PC-3 (cell line): ENCODE results near the gene NBAS.

Experiments
- EZH2 ChIP-seq: fragments of 300-600 bp; sonication (generic); IDR thresholded peaks from one replicate; pipeline ENCODE4 v1.6.1; 2017; ENCODE audit warnings: antibody characterized with exemption, mild to moderate bottlenecking, low read length; ENCODE audit not compliant: unreplicated experiment
- TF ChIP-seq, protein P1 (sequence below): fragments of 300-600 bp; sonication (generic); conservative IDR thresholded peaks from 2 replicates; pipeline ENCODE4 v1.5.1; 2017; ENCODE audit warnings: antibody characterized with exemption, low read depth, mild to moderate bottlenecking, low read length

DNA sequence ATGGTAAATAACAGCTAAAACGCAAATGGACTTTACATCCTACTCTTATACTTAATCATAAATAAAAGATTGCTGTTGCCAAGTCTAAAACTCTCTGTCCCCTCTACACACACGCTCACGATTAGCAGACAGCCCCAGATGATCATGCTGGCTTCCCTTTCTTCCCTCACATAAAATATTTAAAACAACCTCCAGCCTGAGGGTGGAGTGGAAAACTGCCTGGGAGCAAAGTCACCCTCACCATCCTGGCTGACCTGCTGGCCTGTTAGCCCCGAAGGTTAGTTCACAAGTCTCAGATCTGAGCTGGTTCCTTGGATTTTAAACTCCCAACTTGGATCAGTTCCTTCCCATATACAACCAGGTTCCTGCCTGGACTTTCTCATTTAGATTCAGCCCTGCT lies 288.2 kb downstream of the NBAS start:
- TF ChIP-seq, protein P1, sequence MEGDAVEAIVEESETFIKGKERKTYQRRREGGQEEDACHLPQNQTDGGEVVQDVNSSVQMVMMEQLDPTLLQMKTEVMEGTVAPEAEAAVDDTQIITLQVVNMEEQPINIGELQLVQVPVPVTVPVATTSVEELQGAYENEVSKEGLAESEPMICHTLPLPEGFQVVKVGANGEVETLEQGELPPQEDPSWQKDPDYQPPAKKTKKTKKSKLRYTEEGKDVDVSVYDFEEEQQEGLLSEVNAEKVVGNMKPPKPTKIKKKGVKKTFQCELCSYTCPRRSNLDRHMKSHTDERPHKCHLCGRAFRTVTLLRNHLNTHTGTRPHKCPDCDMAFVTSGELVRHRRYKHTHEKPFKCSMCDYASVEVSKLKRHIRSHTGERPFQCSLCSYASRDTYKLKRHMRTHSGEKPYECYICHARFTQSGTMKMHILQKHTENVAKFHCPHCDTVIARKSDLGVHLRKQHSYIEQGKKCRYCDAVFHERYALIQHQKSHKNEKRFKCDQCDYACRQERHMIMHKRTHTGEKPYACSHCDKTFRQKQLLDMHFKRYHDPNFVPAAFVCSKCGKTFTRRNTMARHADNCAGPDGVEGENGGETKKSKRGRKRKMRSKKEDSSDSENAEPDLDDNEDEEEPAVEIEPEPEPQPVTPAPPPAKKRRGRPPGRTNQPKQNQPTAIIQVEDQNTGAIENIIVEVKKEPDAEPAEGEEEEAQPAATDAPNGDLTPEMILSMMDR: no peak
- TF ChIP-seq EZH2: no peak
